ENCODE results near the gene CSE1L. TPM values are rescaled to one million over a fixed set of nuclear protein-coding genes. Genes with fewer than 3 reads are reported as not detected.
"Not testable (repeated sequence)": the region's sequence is repeated elsewhere in the genome, so short reads cannot be mapped to it uniquely, and the experiment has no call there.

CSE1L gene
- total RNA-seq, 6 experiments from 2014 or later = 19.4 to 35.8 (median 21.6) TPM

DNA sequence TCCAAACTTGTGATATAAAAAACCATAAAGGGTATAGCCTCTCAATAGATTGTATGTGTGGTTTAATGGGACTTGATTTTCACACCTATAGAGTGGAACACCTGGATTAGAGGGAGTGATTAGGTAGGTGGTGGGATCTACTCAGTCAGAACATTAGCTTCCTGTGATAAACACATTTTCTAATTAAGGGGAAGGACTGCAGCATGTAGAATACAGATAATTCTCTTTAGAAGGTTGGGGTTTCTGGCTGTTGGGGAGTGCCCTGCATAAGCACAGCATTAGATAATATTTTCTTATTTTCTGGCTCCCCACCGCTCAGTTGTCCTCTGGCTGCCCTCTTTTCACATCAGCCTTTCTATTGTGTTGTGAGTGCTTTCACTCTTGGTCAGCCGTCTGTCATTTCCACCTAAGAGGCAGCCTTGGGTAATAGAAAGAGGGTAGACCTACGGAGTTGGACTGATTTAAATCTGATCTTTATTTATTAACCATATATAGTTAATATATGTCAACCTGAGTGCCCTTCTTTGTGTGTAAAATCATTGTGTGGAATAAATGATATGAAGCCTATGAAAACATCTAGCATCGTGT, 8.0 kb downstream of the CSE1L start:
- H3K27ac ChIP-seq = no peak overlapping the region
- ATAC-seq (peak in 1 of 4 donors; percentile 24), DNase-seq (no peak)
- no peak overlapping the region for H3K4me3 ChIP-seq
- TF ChIP-seq, protein P1, sequence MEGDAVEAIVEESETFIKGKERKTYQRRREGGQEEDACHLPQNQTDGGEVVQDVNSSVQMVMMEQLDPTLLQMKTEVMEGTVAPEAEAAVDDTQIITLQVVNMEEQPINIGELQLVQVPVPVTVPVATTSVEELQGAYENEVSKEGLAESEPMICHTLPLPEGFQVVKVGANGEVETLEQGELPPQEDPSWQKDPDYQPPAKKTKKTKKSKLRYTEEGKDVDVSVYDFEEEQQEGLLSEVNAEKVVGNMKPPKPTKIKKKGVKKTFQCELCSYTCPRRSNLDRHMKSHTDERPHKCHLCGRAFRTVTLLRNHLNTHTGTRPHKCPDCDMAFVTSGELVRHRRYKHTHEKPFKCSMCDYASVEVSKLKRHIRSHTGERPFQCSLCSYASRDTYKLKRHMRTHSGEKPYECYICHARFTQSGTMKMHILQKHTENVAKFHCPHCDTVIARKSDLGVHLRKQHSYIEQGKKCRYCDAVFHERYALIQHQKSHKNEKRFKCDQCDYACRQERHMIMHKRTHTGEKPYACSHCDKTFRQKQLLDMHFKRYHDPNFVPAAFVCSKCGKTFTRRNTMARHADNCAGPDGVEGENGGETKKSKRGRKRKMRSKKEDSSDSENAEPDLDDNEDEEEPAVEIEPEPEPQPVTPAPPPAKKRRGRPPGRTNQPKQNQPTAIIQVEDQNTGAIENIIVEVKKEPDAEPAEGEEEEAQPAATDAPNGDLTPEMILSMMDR (IDR thresholded peaks at IDR 0.05) = no peak
- no peak for TF ChIP-seq POLR2A (IDR thresholded peaks at IDR 0.05)
- intact Hi-C loops (cut with DNase I) = no loop called here
- no peaks in the 10 kb centered on the region for H3K27me3 ChIP-seq
- H3K9me3 ChIP-seq = no peaks in the 10 kb centered on the region
- H3K36me3 ChIP-seq = peaks cover 0 to 8% (median 3%) of the 10 kb centered on the region in 4 donors
- peaks cover 0 to 6% (median 0%) of the 10 kb centered on the region in 4 donors for H3K4me1 ChIP-seq
- WGBS (ENCODE audit: insufficient coverage, low coverage, low lambda C conversion rate, missing lambda C conversion rate) = 47% methylated on average over 4 of the region's 4 CpGs

DNA sequence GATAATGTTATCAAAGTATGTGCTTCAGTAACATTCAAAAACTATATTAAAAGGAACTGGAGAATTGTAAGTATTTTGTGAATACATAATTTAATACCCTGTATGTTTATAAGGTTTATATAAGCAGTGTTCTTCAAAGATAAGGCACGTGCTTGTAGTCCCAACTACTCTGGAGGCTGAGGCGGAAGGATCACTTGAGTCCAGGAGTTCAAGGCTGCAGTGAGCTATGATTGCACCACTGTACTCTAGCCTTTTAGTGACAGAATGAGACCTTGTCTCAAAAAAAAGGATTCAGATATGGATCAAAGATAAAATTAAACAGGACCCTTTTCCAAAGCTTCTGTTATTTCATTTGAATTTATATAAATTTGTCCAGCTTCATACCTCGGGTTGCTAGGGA, 17.2 kb downstream of the CSE1L start:
- H3K9me3 ChIP-seq = no peaks in the 10 kb centered on the region
- ATAC-seq = no peak
- H3K4me1 ChIP-seq = no peaks in the 10 kb centered on the region
- no peak overlapping the region for H3K4me3 ChIP-seq
- DNase-seq = no peak
- intact Hi-C loops (cut with DNase I) = no loop called here
- H3K27ac ChIP-seq = no peak overlapping the region
- no peaks in the 10 kb centered on the region for H3K27me3 ChIP-seq
- H3K36me3 ChIP-seq = peaks cover 0 to 49% (median 22%) of the 10 kb centered on the region in 4 donors
- TF ChIP-seq, protein P1 (IDR thresholded peaks at IDR 0.05) = no peak
- no peak for TF ChIP-seq POLR2A (IDR thresholded peaks at IDR 0.05)
- 66% methylated on average over 3 of the region's 3 CpGs for WGBS (ENCODE audit: insufficient coverage, low coverage, low lambda C conversion rate, missing lambda C conversion rate)

DNA sequence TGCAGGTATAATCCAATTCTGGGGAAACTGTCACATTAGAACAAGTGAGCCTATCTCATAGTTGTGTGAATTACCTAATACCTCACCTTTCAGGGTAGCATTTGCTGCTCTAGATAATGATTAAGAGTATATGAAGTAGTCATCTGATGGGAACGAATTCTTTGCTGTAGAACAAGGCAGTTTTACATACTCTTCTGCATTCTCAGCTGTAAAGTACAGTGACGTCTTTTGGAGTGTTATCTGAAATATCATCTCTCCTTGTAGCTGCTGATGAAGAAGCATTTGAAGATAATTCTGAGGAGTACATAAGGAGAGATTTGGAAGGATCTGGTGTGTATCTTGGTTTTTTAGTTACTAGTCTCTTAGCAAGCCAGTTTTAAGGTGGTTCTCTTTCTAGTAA, 28.4 kb downstream of the CSE1L start:
- TF ChIP-seq, protein P1 (IDR thresholded peaks at IDR 0.05) = no peak
- no peak for TF ChIP-seq POLR2A (IDR thresholded peaks at IDR 0.05)
- 62% methylated on average over 2 of the region's 2 CpGs for WGBS (ENCODE audit: insufficient coverage, low coverage, low lambda C conversion rate, missing lambda C conversion rate)
- no peaks in the 10 kb centered on the region for H3K4me1 ChIP-seq
- peaks cover 0 to 78% (median 35%) of the 10 kb centered on the region in 4 donors for H3K36me3 ChIP-seq
- ATAC-seq = no peak
- no peaks in the 10 kb centered on the region for H3K27me3 ChIP-seq
- intact Hi-C loops (cut with DNase I) = no loop called here
- no peak for DNase-seq
- H3K9me3 ChIP-seq = no peaks in the 10 kb centered on the region
- no peak overlapping the region for H3K4me3 ChIP-seq
- H3K27ac ChIP-seq = no peak overlapping the region

DNA sequence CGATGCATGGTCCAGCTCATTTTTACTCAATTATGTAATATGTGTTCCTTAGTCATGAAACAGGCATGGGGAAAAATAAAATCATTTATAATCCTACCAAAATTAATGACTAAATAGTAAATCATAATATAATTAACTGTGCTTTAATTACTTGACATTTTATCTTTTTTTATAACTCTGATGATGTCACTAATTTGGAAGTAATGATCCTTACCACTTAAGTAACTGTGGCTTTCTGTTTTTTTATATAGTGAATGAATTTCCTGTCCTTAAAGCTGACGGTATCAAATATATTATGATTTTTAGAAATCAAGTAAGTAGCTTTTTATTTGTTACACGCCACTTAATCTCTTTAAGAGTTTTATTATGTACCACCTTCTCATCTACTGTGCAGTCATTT, 32.2 kb downstream of the CSE1L start:
- TF ChIP-seq POLR2A (IDR thresholded peaks at IDR 0.05) = no peak
- TF ChIP-seq, protein P1 (IDR thresholded peaks at IDR 0.05) = no peak

DNA sequence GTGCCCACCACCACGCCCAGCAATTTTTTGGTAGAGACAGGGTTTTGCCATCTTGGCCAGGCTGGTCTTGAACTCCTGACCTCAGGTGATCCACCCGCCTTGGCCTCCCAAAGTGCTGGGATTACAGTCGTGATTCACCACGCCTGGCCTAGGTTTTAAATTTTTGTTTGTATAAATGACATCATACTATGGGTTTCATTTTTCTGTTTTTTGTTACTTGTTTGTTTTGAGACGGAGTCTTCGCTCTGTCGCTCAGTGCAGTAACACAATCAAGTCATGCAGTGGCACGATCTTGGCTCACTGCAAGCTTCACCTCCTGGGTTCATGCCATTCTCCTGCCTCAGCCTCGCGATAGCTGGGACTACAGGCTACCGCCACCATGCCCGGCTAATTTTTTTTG, 36.2 kb downstream of the CSE1L start:
- 95% methylated on average over 12 of the region's 12 CpGs for WGBS (ENCODE audit: insufficient coverage, low coverage, low lambda C conversion rate, missing lambda C conversion rate)
- H3K9me3 ChIP-seq; H3K4me3 ChIP-seq; H3K4me1 ChIP-seq; DNase-seq; ATAC-seq; H3K27me3 ChIP-seq; H3K27ac ChIP-seq; intact Hi-C loops (cut with DNase I): not testable (repeated sequence)
- H3K36me3 ChIP-seq = peaks cover 0 to 79% (median 32%) of the 10 kb centered on the region in 4 donors

More for the DNA sequence above, 32.2 kb downstream of the CSE1L start:
- H3K27me3 ChIP-seq = no peaks in the 10 kb centered on the region
- DNase-seq (no peak), ATAC-seq (no peak)
- WGBS (ENCODE audit: insufficient coverage, low coverage, low lambda C conversion rate, missing lambda C conversion rate) = 91% methylated on average over 3 of the region's 3 CpGs
- no peaks in the 10 kb centered on the region for H3K9me3 ChIP-seq
- intact Hi-C loops (cut with DNase I) = no loop called here
- H3K4me3 ChIP-seq = no peak overlapping the region
- no peak overlapping the region for H3K27ac ChIP-seq
- peaks cover 0 to 79% (median 34%) of the 10 kb centered on the region in 4 donors for H3K36me3 ChIP-seq
- no peaks in the 10 kb centered on the region for H3K4me1 ChIP-seq
